K562 (cell line): ENCODE measurements around the gene GOPC. TPM values are rescaled to one million over a fixed set of nuclear protein-coding genes. Genes with fewer than 3 reads are reported as not detected.
A peak's percentile ranks its signal among the peaks of the same experiment; 100 is the strongest.

Experiments
- ATAC-seq: fragments of 200-7000 bp; cut with Tn5 transposase; 3 replicates; pipeline ENCODE4 v1.9.1; 2020; ENCODE audit warnings: moderate library complexity
- BruUV-seq: library from RNA; stranded (reverse); fragments of 400-500 nt; replicated peaks from 2 replicates; lab custom pipeline; 2021; lab: Mats Ljungman, UMichigan
- CTCF ChIA-PET: fragments of 300-600 bp; formaldehyde crosslinking; extraction: SDS; loops from one replicate; lab custom pipeline; 2021; ENCODE audit warnings: low intra/inter-chr PET ratio; lab: Yijun Ruan, JAX
- POLR2A ChIA-PET: fragments of 300-600, 350-650 bp; sonication (Branson Sonifier 250); formaldehyde crosslinking; extraction: SDS; loops from one replicate; lab custom pipeline; 2021; ENCODE audit warnings: antibody characterized with exemption, inconsistent platforms; lab: Yijun Ruan, JAX
- DNase-seq, 4 experiments: peaks; one replicate each; pipeline versions ENCODE4 v3.0.0 to v3.0.0-alpha.2; 2011 to 2018; ENCODE audit warnings: low spot score in 3 of 4, mixed read lengths in 3 of 4; ENCODE audit errors: extremely low read depth in 1 of 4
- FAIRE-seq: peaks from 2 replicates; lab custom pipeline; 2011; peaks lifted over from hg19 to GRCh38; lab: Jason Lieb, UNC
- H2AFZ ChIP-seq: 2 replicates; pipeline ENCODE4 v1.6.0; 2011; ENCODE audit warnings: low read depth, low read length, control low read depth, inconsistent platforms
- H3K27ac ChIP-seq: fragments of 200-600 bp; 3 replicates; pipeline ENCODE4 v1.8.0; 2011; ENCODE audit warnings: low read depth, mild to moderate bottlenecking, control low read depth, inconsistent platforms, low read length, moderate library complexity, mixed read lengths; ENCODE audit errors: extremely low read depth
- H3K27me3 ChIP-seq, 2 experiments: fragments of 300-600 bp in 1 of 2; 2 replicates in 1 of 2; 3 replicates in 1 of 2; pipeline versions ENCODE4 v1.6.0 to v1.8.0; 2011; ENCODE audit warnings: inconsistent platforms in 2 of 2, low read length in 2 of 2, mild to moderate bottlenecking in 1 of 2, mixed read lengths in 1 of 2, moderate library complexity in 1 of 2; ENCODE audit not compliant: control insufficient read depth in 2 of 2, insufficient read depth in 2 of 2
- H3K36me3 ChIP-seq: fragments of 300-600 bp; 3 replicates; pipeline ENCODE4 v1.8.0; 2011; ENCODE audit warnings: mild to moderate bottlenecking, low read length, inconsistent platforms; ENCODE audit not compliant: control insufficient read depth, insufficient read depth
- H3K4me1 ChIP-seq, 2 experiments: fragments of 200-600 bp in 1 of 2; replicated peaks in 1 of 2; 2 replicates in 1 of 2; 3 replicates in 1 of 2; pipeline versions ENCODE4 v1.5.1 to v1.8.0; 2011; ENCODE audit warnings: inconsistent platforms in 2 of 2, low read length in 2 of 2, mild to moderate bottlenecking in 1 of 2, mixed read lengths in 1 of 2, moderate library complexity in 1 of 2; ENCODE audit not compliant: control insufficient read depth in 2 of 2, insufficient read depth in 2 of 2
- H3K4me2 ChIP-seq: 2 replicates; pipeline ENCODE4 v1.6.1; 2011; ENCODE audit warnings: low read length, control low read depth, inconsistent platforms, mixed read lengths; ENCODE audit not compliant: insufficient read depth
- H3K4me3 ChIP-seq: fragments of 200-600 bp; sonication (generic), shearing (Covaris generic); 2 replicates; pipeline ENCODE4 v1.5.1; 2016; ENCODE audit warnings: control low read depth, inconsistent platforms
- H3K79me2 ChIP-seq: fragments of 200-600 bp; 3 replicates; pipeline ENCODE4 v1.8.0; 2011; ENCODE audit warnings: low read length, inconsistent platforms; ENCODE audit not compliant: control insufficient read depth, insufficient read depth
- H3K9ac ChIP-seq, 2 experiments: 2 replicates each; pipeline versions ENCODE4 v1.6.0 to v1.6.1; 2011; ENCODE audit warnings: low read depth in 2 of 2, low read length in 2 of 2, control low read depth in 1 of 2, inconsistent platforms in 1 of 2, mild to moderate bottlenecking in 1 of 2, mixed read lengths in 1 of 2; ENCODE audit not compliant: insufficient read depth in 1 of 2
- H3K9me1 ChIP-seq: one replicate; pipeline ENCODE4 v1.6.0; 2011; ENCODE audit warnings: inconsistent platforms, mild to moderate bottlenecking, low read length, moderate library complexity; ENCODE audit not compliant: control insufficient read depth, insufficient read depth
- H3K9me3 ChIP-seq: replicated peaks from 2 replicates; pipeline ENCODE4 v1.5.1; 2011; ENCODE audit warnings: low read depth, low read length, inconsistent platforms; ENCODE audit not compliant: control insufficient read depth, insufficient read depth
- H4K20me1 ChIP-seq: replicated peaks from 2 replicates; pipeline ENCODE4 v1.6.1; 2011; ENCODE audit warnings: low read length, inconsistent platforms, mixed read lengths; ENCODE audit not compliant: control insufficient read depth, insufficient read depth
- FOSL1 ChIP-seq: fragments of 200-800 bp; sonication (Bioruptor generic); conservative IDR thresholded peaks from 2 replicates; pipeline ENCODE4 v1.6.1; 2016; ENCODE audit warnings: missing genetic modification characterization, missing compliant biosample characterization
- ZBTB43 ChIP-seq: sonication (generic); formaldehyde crosslinking; IDR thresholded peaks from 2 replicates; pipeline ENCODE4 v1.8.0; 2023; ENCODE audit warnings: mild to moderate bottlenecking, missing genetic modification reagents
- WGBS: fragments of 100-300 bp; shearing (Covaris generic); methylation state at CpG from one replicate; pipeline ENCODE4 v1.1.6; 2016; ENCODE audit warnings: low coverage, mixed read lengths; ENCODE audit not compliant: insufficient coverage; ENCODE audit errors: missing lambda C conversion rate; 5-methylcytosine and 5-hydroxymethylcytosine counted together
- in situ Hi-C: fragments of 300-500 bp; cut with MboI; formaldehyde crosslinking; loops from 4 replicates; pipeline ENCODE4 v1.15.0; 2018; ENCODE audit warnings: inconsistent platforms, mixed read lengths
- intact Hi-C: fragments of 100-400 bp; cut with micrococcal nuclease; formaldehyde crosslinking; loops from 2 replicates; pipeline ENCODE4 v1.14.2; 2022
- polyA plus RNA-seq, 8 experiments: library from polyadenylated mRNA; depleted of rRNA in 4 of 8; stranded (reverse) in 5 of 8; unstranded in 3 of 8; fragments of >200 nt; fragmentation: Nextera tagmentation in 2 of 8; fragmentation: Illumina TruSeq in 1 of 8; extraction: Ambion mirVana in 2 of 8; extraction: Trizol in 1 of 8; gene quantifications; 2 replicates each; pipeline versions ENCODE4 v1.2.1 to v1.2.3, GENCODE V29; 2011 to 2014; ENCODE audit warnings: inconsistent platforms in 1 of 8, missing spikeins in 1 of 8
- total RNA-seq, 7 experiments: library from RNA; depleted of rRNA in 6 of 7; stranded (reverse); fragments of >200 nt in 6 of 7; fragmentation: Illumina TruSeq in 2 of 7; extraction: Trizol in 2 of 7; gene quantifications; 2 replicates each; pipeline versions ENCODE4 v1.2.1 to v1.2.3, GENCODE V29; 2011 to 2021; ENCODE audit warnings: low replicate concordance in 1 of 7

The GOPC gene
- total and polyA plus RNA-seq, 9 of the 15 experiments (the other 6 are each of a cell fraction or from before 2014, with no cell fraction given): 10.0 to 32.2 (median 25.6) TPM

DNA sequence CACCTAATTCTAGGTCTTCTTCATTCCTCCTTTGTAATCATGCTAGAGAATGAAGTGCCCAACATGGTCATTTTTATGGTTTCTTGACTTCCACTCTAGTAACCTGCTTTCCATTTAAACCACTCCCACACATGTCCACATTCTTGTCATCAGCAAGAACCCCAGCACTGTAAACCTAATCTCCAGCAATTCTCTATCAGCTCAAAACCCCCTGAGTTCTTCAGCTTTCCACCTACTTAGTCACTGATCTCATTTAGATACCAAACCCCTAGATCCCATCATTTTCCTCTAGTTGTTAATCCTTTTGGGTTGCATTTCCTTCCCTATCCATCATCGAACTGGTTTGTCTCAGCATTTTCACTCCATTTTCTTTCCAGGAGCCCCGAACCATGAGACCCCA lies 49.7 kb downstream of the GOPC start:
- 31% methylated on average over 2 of the region's 2 CpGs for WGBS
- in situ Hi-C loops: loop anchor here (5.0 to 10.0 kb wide), 2 partner anchors 70 to 98 kb away; partner anchors contain the start of gene DCBLD1

More for the DNA sequence above, 49.7 kb downstream of the GOPC start:
- Histone ChIP-seq H3K4me3 (no peak overlapping the region), H3K9ac (no peak overlapping the region), H3K36me3 (no peaks in the 10 kb centered on the region), H3K9me1 (no peaks in the 10 kb centered on the region), H3K27me3 (no peaks in the 10 kb centered on the region), H2AFZ (no peak overlapping the region), H3K9me3 (no peaks in the 10 kb centered on the region), H3K79me2 (no peaks in the 10 kb centered on the region), H3K27ac (no peak overlapping the region), H4K20me1 (no peaks in the 10 kb centered on the region), H3K4me1 (peaks cover 0 to 14% of the 10 kb centered on the region in 2 experiments; a peak in 2 of 5 replicates), H3K4me2 (no peak overlapping the region)
- intact Hi-C loops: loop anchor here (5.0 kb wide), 1 partner anchor 580 kb away; no protein-coding TSS in a partner anchor
- DNase-seq (no peak), ATAC-seq (no peak), FAIRE-seq (no peak)
- no TSS peak for BruUV-seq
- POLR2A ChIA-PET: interaction anchor here (0.6 to 0.9 kb wide), 2 partner anchors 21 to 103 kb away, joined by 3 to 5 read pairs; no protein-coding TSS in a partner anchor
- CTCF ChIA-PET: interaction anchor here (1.9 kb wide), 1 partner anchor 74 kb away, joined by 7 read pairs; no protein-coding TSS in a partner anchor
- TF ChIP-seq ZBTB43 (no peak), FOSL1 (tag) (0 out of 2 replicates have a peak, but pooled peaks have one; percentile 17)
